ENCODE data around the gene RGS5.

DNA sequence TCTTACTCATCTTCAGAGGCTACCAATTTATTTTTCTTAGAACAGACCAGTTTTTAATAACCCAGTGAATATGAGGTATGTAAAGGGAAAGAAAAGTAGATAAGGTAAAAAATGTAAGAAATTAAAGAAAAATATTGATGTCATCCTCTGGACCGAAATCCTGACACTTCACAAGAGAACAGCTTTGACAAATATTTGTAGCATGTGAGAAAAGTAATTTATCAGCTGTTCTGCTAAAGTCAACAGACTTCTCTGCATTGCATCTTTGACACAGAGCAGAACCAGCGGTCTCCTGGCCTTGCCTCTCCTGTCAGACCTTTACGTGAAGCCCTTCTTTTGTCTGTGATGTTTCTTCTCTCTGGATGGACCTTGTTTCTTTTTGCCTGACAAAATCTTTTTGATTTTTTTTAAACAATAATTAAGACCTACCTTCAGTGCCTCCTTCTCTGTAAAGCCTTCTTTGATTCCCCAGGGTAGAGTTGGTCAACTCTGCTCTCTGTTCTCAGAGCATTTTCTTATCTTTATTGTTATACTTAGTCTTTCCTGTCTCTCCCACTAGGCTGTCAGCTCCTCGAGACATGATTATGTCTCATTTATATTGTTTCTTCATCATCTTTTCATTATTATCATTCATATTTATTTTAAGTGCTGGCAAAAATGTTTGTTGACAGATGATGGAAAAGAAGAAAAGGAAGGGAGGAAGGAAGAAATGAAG lies 98.2 kb downstream of the RGS5 start:
- no peak for TF ChIP-seq POLR2A (IDR thresholded peaks at IDR 0.05)
- TF ChIP-seq, protein P1, sequence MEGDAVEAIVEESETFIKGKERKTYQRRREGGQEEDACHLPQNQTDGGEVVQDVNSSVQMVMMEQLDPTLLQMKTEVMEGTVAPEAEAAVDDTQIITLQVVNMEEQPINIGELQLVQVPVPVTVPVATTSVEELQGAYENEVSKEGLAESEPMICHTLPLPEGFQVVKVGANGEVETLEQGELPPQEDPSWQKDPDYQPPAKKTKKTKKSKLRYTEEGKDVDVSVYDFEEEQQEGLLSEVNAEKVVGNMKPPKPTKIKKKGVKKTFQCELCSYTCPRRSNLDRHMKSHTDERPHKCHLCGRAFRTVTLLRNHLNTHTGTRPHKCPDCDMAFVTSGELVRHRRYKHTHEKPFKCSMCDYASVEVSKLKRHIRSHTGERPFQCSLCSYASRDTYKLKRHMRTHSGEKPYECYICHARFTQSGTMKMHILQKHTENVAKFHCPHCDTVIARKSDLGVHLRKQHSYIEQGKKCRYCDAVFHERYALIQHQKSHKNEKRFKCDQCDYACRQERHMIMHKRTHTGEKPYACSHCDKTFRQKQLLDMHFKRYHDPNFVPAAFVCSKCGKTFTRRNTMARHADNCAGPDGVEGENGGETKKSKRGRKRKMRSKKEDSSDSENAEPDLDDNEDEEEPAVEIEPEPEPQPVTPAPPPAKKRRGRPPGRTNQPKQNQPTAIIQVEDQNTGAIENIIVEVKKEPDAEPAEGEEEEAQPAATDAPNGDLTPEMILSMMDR (IDR thresholded peaks at IDR 0.05): no peak
- no peak for TF ChIP-seq EP300 (IDR thresholded peaks at IDR 0.05)

Data from sigmoid colon (tissue), 4 donors.